ENCODE data around the gene CD58. TPM values are rescaled to one million over a fixed set of nuclear protein-coding genes. Genes with fewer than 3 reads are reported as not detected.

Gene CD58
- total RNA-seq, 1 donor from 2014 or later = 11.0 TPM

- peaks cover 3% of the 10 kb centered on the region for H3K4me1 Mint-ChIP-seq (ENCODE audit: unreplicated experiment)
- H3K27me3 Mint-ChIP-seq (ENCODE audit: unreplicated experiment) = no peaks in the 10 kb centered on the region
- no peak overlapping the region for H3K4me3 Mint-ChIP-seq (ENCODE audit: unreplicated experiment)
- H3K9me3 Mint-ChIP-seq (ENCODE audit: unreplicated experiment) = no peaks in the 10 kb centered on the region
- no peak for TF ChIP-seq CTCF (IDR thresholded peaks at IDR 0.05)
- DNase-seq (ENCODE audit: extremely low spot score, unreplicated experiment) = no peak
- H3K27ac Mint-ChIP-seq (ENCODE audit: unreplicated experiment) = no peak overlapping the region
- peaks cover 17% of the 10 kb centered on the region for H3K36me3 Mint-ChIP-seq (ENCODE audit: unreplicated experiment)
Observed at GRCh38 chr1:116545359-116545705, 25.5 kb downstream of the CD58 start.

GRCh38 chr1:116544588-116545358 is 26.1 kb downstream of the CD58 start:
- Mint-ChIP-seq H3K4me3 (ENCODE audit: unreplicated experiment) (no peak overlapping the region), H3K27ac (ENCODE audit: unreplicated experiment) (no peak overlapping the region), H3K36me3 (ENCODE audit: unreplicated experiment) (peaks cover 17% of the 10 kb centered on the region), H3K4me1 (ENCODE audit: unreplicated experiment) (peaks cover 3% of the 10 kb centered on the region), H3K27me3 (ENCODE audit: unreplicated experiment) (no peaks in the 10 kb centered on the region), H3K9me3 (ENCODE audit: unreplicated experiment) (no peaks in the 10 kb centered on the region)
- no peak for TF ChIP-seq CTCF (IDR thresholded peaks at IDR 0.05)
- no peak for DNase-seq (ENCODE audit: extremely low spot score, unreplicated experiment)

- peaks cover 31% of the 10 kb centered on the region for H3K36me3 Mint-ChIP-seq (ENCODE audit: unreplicated experiment)
- H3K27ac Mint-ChIP-seq (ENCODE audit: unreplicated experiment) = no peak overlapping the region
- no peaks in the 10 kb centered on the region for H3K27me3 Mint-ChIP-seq (ENCODE audit: unreplicated experiment)
- TF ChIP-seq CTCF (IDR thresholded peaks at IDR 0.05) = no peak
- H3K4me1 Mint-ChIP-seq (ENCODE audit: unreplicated experiment) = peaks cover 3% of the 10 kb centered on the region
- no peaks in the 10 kb centered on the region for H3K9me3 Mint-ChIP-seq (ENCODE audit: unreplicated experiment)
- no peak overlapping the region for H3K4me3 Mint-ChIP-seq (ENCODE audit: unreplicated experiment)
- no peak for DNase-seq (ENCODE audit: extremely low spot score, unreplicated experiment)
Observed at GRCh38 chr1:116540088-116540487, 30.7 kb downstream of the CD58 start.

GRCh38 chr1:116538544-116538943 is 32.3 kb downstream of the CD58 start:
- Mint-ChIP-seq H3K4me1 (ENCODE audit: unreplicated experiment) (no peaks in the 10 kb centered on the region), H3K4me3 (ENCODE audit: unreplicated experiment) (no peak overlapping the region), H3K27me3 (ENCODE audit: unreplicated experiment) (no peaks in the 10 kb centered on the region), H3K36me3 (ENCODE audit: unreplicated experiment) (peaks cover 36% of the 10 kb centered on the region), H3K27ac (ENCODE audit: unreplicated experiment) (no peak overlapping the region), H3K9me3 (ENCODE audit: unreplicated experiment) (no peaks in the 10 kb centered on the region)
- no peak for DNase-seq (ENCODE audit: extremely low spot score, unreplicated experiment)
- no peak for TF ChIP-seq CTCF (IDR thresholded peaks at IDR 0.05)

GRCh38 chr1:116537898-116538297 is 32.9 kb downstream of the CD58 start:
- H3K27ac Mint-ChIP-seq (ENCODE audit: unreplicated experiment) = no peak overlapping the region
- DNase-seq (ENCODE audit: extremely low spot score, unreplicated experiment) = no peak
- peaks cover 35% of the 10 kb centered on the region for H3K36me3 Mint-ChIP-seq (ENCODE audit: unreplicated experiment)
- no peak overlapping the region for H3K4me3 Mint-ChIP-seq (ENCODE audit: unreplicated experiment)
- TF ChIP-seq CTCF (IDR thresholded peaks at IDR 0.05) = no peak
- no peaks in the 10 kb centered on the region for H3K9me3 Mint-ChIP-seq (ENCODE audit: unreplicated experiment)
- no peaks in the 10 kb centered on the region for H3K4me1 Mint-ChIP-seq (ENCODE audit: unreplicated experiment)
- no peaks in the 10 kb centered on the region for H3K27me3 Mint-ChIP-seq (ENCODE audit: unreplicated experiment)
